Liver (tissue), 9 donors: Measurements from ENCODE around the gene DAND5. TPM values are rescaled to one million over a fixed set of nuclear protein-coding genes. Genes with fewer than 3 reads are reported as not detected.

Experiments used
- DNase-seq: peaks from one replicate; pipeline ENCODE4 v3.0.0-alpha.2; 2017; ENCODE audit warnings: low spot score
- H3K27ac ChIP-seq, 2 donors: one replicate each; pipeline ENCODE4 v1.7.0; 2013; ENCODE audit warnings: inconsistent platforms in 2 of 2, low read length in 2 of 2, control low read depth in 1 of 2, low read depth in 1 of 2, mild to moderate bottlenecking in 1 of 2
- H3K27me3 ChIP-seq, 4 donors: one replicate each; pipeline versions ENCODE4 v1.6.1 to v1.7.0; 2013; ENCODE audit warnings: low read length in 3 of 4, inconsistent platforms in 1 of 4, mild to moderate bottlenecking in 1 of 4, moderate library complexity in 1 of 4; ENCODE audit not compliant: control insufficient read depth in 4 of 4, insufficient read depth in 4 of 4
- H3K36me3 ChIP-seq, 4 donors: one replicate each; pipeline versions ENCODE4 v1.6.1 to v1.7.0; 2013; ENCODE audit warnings: low read length in 3 of 4, mild to moderate bottlenecking in 3 of 4, low read depth in 1 of 4, moderate library complexity in 1 of 4; ENCODE audit not compliant: control insufficient read depth in 4 of 4, insufficient read depth in 3 of 4
- H3K4me1 ChIP-seq, 4 donors: one replicate each; pipeline versions ENCODE4 v1.6.1 to v1.7.0; 2013; ENCODE audit warnings: low read length in 3 of 4, mild to moderate bottlenecking in 3 of 4, moderate library complexity in 1 of 4; ENCODE audit not compliant: control insufficient read depth in 4 of 4, insufficient read depth in 4 of 4
- H3K4me3 ChIP-seq, 3 donors: one replicate each; pipeline versions ENCODE4 v1.6.1 to v1.7.0; 2013; ENCODE audit warnings: low read length in 3 of 3, control low read depth in 1 of 3, low read depth in 1 of 3, mild to moderate bottlenecking in 1 of 3
- H3K9ac ChIP-seq, 2 donors: one replicate each; pipeline ENCODE4 v1.7.0; 2013; ENCODE audit warnings: low read length in 2 of 2, mild to moderate bottlenecking in 2 of 2, moderate library complexity in 2 of 2, control low read depth in 1 of 2, low read depth in 1 of 2
- H3K9me3 ChIP-seq, 4 donors: one replicate each; pipeline versions ENCODE4 v1.6.1 to v1.7.0; 2013; ENCODE audit warnings: low read length in 3 of 4; ENCODE audit not compliant: control insufficient read depth in 4 of 4
- EGR1 ChIP-seq, 2 donors: IDR thresholded peaks; 2 replicates each; pipeline ENCODE4 v1.6.1; 2016 to 2018; ENCODE audit warnings: antibody characterized with exemption in 2 of 2, low read depth in 2 of 2
- FOXA1 ChIP-seq: IDR thresholded peaks from 2 replicates; pipeline ENCODE4 v1.6.1; 2016; ENCODE audit warnings: antibody characterized with exemption
- FOXA2 ChIP-seq: IDR thresholded peaks from 2 replicates; pipeline ENCODE4 v1.6.1; 2016; ENCODE audit warnings: antibody characterized with exemption
- GABPA ChIP-seq, 2 donors: IDR thresholded peaks in 1 of 2; conservative IDR thresholded peaks in 1 of 2; 2 replicates each; pipeline ENCODE4 v1.6.1; 2016; ENCODE audit warnings: antibody characterized with exemption in 2 of 2, mild to moderate bottlenecking in 1 of 2, moderate library complexity in 1 of 2
- HNF4A ChIP-seq, 2 donors: conservative IDR thresholded peaks; 2 replicates each; pipeline ENCODE4 v1.6.1; 2016; ENCODE audit warnings: antibody characterized with exemption in 2 of 2, mild to moderate bottlenecking in 2 of 2
- HNF4G ChIP-seq: IDR thresholded peaks from 2 replicates; pipeline ENCODE4 v1.6.1; 2016; ENCODE audit warnings: antibody characterized with exemption
- JUND ChIP-seq, 2 donors: IDR thresholded peaks; 2 replicates each; pipeline ENCODE4 v1.6.1; 2016; ENCODE audit warnings: antibody characterized with exemption in 2 of 2
- NR2F2 ChIP-seq: IDR thresholded peaks from 2 replicates; pipeline ENCODE4 v1.6.1; 2016; ENCODE audit warnings: antibody characterized with exemption
- RAD21 ChIP-seq, 2 donors: IDR thresholded peaks; 2 replicates each; pipeline ENCODE4 v1.6.1; 2016; ENCODE audit warnings: antibody characterized with exemption in 2 of 2, mild to moderate bottlenecking in 2 of 2
- REST ChIP-seq: IDR thresholded peaks from 2 replicates; pipeline ENCODE4 v1.6.1; 2016; ENCODE audit warnings: antibody characterized with exemption, mild to moderate bottlenecking
- RXRA ChIP-seq, 2 donors: IDR thresholded peaks; 2 replicates each; pipeline ENCODE4 v1.6.1; 2017 to 2018; ENCODE audit warnings: antibody characterized with exemption in 2 of 2, mild to moderate bottlenecking in 1 of 2
- SP1 ChIP-seq: IDR thresholded peaks from 2 replicates; pipeline ENCODE4 v1.6.1; 2018; ENCODE audit warnings: antibody characterized with exemption, mild to moderate bottlenecking
- TAF1 ChIP-seq: conservative IDR thresholded peaks from 2 replicates; pipeline ENCODE4 v1.6.1; 2016; ENCODE audit warnings: antibody characterized with exemption, mild to moderate bottlenecking
- YY1 ChIP-seq: IDR thresholded peaks from 2 replicates; pipeline ENCODE4 v1.6.1; 2016; ENCODE audit warnings: antibody characterized with exemption, mild to moderate bottlenecking
- ZBTB33 ChIP-seq: IDR thresholded peaks from 2 replicates; pipeline ENCODE4 v1.6.1; 2016; ENCODE audit warnings: antibody characterized with exemption
- WGBS: extraction: QIAGEN DNeasy Blood & Tissue Kit; methylation state at CpG from one replicate; pipeline ENCODE4 v1.1.7; 2013; 5-methylcytosine and 5-hydroxymethylcytosine counted together
- polyA plus RNA-seq, 2 donors: library from polyadenylated mRNA; stranded (reverse) in 1 of 2; unstranded in 1 of 2; fragments of 200-250 nt in 1 of 2; fragments of >200 nt in 1 of 2; fragmentation: Nextera tagmentation in 1 of 2; extraction: Ambion mirVana in 1 of 2; gene quantifications; one replicate each; pipeline versions ENCODE4 v1.2.1 to v1.2.3, GENCODE V29; 2013 to 2015
- total RNA-seq, 2 donors: library from RNA; depleted of rRNA; stranded (reverse); fragments of >200 nt; gene quantifications; one replicate each; pipeline ENCODE4 v1.2.3, GENCODE V29; 2014
- TF ChIP-seq, protein P1 (sequence below): fragments of 150-350 bp; IDR thresholded peaks from 2 replicates; pipeline ENCODE4 v1.5.1; 2017; ENCODE audit warnings: improper control_type of control experiment, low read depth, low read length; ENCODE audit not compliant: missing input control
- TF ChIP-seq, protein P2 (sequence below): IDR thresholded peaks from 2 replicates; pipeline ENCODE4 v1.6.1; 2016; ENCODE audit warnings: antibody characterized with exemption
- TF ChIP-seq, protein P3 (sequence below): IDR thresholded peaks from 2 replicates; pipeline ENCODE4 v1.6.1; 2016; ENCODE audit warnings: antibody characterized with exemption
- donor health status: healthy.
- donor health status: healthy.
- donor health status: healthy.
- donor health status: healthy.
- donor health status: healthy.

DAND5 gene
- total and polyA plus RNA-seq, 4 donors: 0.23 TPM; not detected in 3

- no peak for DNase-seq
- 71% methylated on average over 14 of the region's 14 CpGs for WGBS
- peaks cover 4 to 49% (median 24%) of the 10 kb centered on the region in 4 donors for H3K4me1 ChIP-seq
- peak overlapping the region in 1 of 2 donors; percentile 25 for H3K27ac ChIP-seq
- H3K36me3 ChIP-seq: no peaks in the 10 kb centered on the region
- no peak overlapping the region for H3K9ac ChIP-seq
- no peaks in the 10 kb centered on the region for H3K27me3 ChIP-seq
- H3K4me3 ChIP-seq: no peak overlapping the region
- H3K9me3 ChIP-seq: no peaks in the 10 kb centered on the region
- TF ChIP-seq YY1: no peak
- no peak for TF ChIP-seq TAF1
- TF ChIP-seq, protein P1, sequence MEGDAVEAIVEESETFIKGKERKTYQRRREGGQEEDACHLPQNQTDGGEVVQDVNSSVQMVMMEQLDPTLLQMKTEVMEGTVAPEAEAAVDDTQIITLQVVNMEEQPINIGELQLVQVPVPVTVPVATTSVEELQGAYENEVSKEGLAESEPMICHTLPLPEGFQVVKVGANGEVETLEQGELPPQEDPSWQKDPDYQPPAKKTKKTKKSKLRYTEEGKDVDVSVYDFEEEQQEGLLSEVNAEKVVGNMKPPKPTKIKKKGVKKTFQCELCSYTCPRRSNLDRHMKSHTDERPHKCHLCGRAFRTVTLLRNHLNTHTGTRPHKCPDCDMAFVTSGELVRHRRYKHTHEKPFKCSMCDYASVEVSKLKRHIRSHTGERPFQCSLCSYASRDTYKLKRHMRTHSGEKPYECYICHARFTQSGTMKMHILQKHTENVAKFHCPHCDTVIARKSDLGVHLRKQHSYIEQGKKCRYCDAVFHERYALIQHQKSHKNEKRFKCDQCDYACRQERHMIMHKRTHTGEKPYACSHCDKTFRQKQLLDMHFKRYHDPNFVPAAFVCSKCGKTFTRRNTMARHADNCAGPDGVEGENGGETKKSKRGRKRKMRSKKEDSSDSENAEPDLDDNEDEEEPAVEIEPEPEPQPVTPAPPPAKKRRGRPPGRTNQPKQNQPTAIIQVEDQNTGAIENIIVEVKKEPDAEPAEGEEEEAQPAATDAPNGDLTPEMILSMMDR: no peak
- no peak for TF ChIP-seq NR2F2
- no peak for TF ChIP-seq EGR1 (IDR thresholded peaks at IDR 0.05; ENCODE audit: low read depth in 2 of 2)
- no peak for TF ChIP-seq ZBTB33
- TF ChIP-seq JUND (IDR thresholded peaks at IDR 0.05): no peak
- no peak for TF ChIP-seq SP1
- no peak for TF ChIP-seq GABPA (IDR thresholded peaks at IDR 0.05 in 1 of 2, conservative IDR thresholded peaks at IDR 0.05 in 1 of 2)
- TF ChIP-seq HNF4A (conservative IDR thresholded peaks at IDR 0.05): no peak
- TF ChIP-seq, protein P2, sequence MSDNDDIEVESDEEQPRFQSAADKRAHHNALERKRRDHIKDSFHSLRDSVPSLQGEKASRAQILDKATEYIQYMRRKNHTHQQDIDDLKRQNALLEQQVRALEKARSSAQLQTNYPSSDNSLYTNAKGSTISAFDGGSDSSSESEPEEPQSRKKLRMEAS: no peak
- TF ChIP-seq FOXA1: no peak
- no peak for TF ChIP-seq RXRA (IDR thresholded peaks at IDR 0.05)
- no peak for TF ChIP-seq HNF4G
- no peak for TF ChIP-seq REST
- TF ChIP-seq FOXA2: no peak
- no peak for TF ChIP-seq RAD21 (IDR thresholded peaks at IDR 0.05)
- TF ChIP-seq, protein P3, sequence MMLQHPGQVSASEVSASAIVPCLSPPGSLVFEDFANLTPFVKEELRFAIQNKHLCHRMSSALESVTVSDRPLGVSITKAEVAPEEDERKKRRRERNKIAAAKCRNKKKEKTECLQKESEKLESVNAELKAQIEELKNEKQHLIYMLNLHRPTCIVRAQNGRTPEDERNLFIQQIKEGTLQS: no peak
These were observed 48.1 kb downstream of the DAND5 start for GRCh38 chr19:13017306-13018034.
